Hematopoietic multipotent progenitor cell (in vitro differentiated cells): ENCODE results near the gene GAB1. TPM values are rescaled to one million over a fixed set of nuclear protein-coding genes. Genes with fewer than 3 reads are reported as not detected.
A peak's percentile ranks its signal among the peaks of the same experiment; 100 is the strongest.
"Not testable (repeated sequence)": the region's sequence is repeated elsewhere in the genome, so short reads cannot be mapped to it uniquely, and the experiment has no call there.

Experiments
- DNase-seq, 3 donors: peaks; one replicate each; pipeline ENCODE4 v3.0.0-alpha.2; 2011 to 2015; ENCODE audit warnings: low read depth in 2 of 3, low spot score in 2 of 3
- total RNA-seq: library from RNA; depleted of rRNA; stranded (reverse); fragments of >200 nt; gene quantifications from one replicate; pipeline ENCODE4 v1.2.3, GENCODE V29; 2012

The GAB1 gene
- total RNA-seq, 1 donor, result 17.0 TPM

- peak in 2 of 3 donors; percentile 45 to 60 for DNase-seq
Measured at GRCh38 chr4:143337600-143338287, 1.1 kb downstream of the GAB1 start.

GRCh38 chr4:143338313-143338712 is 1.6 kb downstream of the GAB1 start:
- no peak for DNase-seq

DNA sequence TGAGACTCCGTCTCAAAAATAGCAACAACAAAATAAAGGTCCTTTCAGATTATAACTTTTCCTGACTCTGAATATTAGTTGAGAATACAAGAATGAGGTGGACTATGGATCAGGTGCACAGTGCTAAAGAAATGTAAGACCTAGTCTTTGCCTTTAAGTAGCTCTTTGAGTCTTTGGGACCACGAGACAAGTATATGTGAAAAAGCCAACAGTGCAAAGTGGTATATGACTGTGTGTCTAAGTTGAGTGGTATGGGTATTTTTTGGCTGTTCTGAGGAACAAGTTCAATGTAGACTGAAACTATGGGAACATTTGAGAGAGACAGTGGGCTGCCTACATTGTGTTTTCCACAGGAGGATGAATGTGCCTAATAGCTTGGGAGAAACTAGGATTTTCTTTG is 2.8 kb downstream of the GAB1 start:
- DNase-seq, result no peak

DNA sequence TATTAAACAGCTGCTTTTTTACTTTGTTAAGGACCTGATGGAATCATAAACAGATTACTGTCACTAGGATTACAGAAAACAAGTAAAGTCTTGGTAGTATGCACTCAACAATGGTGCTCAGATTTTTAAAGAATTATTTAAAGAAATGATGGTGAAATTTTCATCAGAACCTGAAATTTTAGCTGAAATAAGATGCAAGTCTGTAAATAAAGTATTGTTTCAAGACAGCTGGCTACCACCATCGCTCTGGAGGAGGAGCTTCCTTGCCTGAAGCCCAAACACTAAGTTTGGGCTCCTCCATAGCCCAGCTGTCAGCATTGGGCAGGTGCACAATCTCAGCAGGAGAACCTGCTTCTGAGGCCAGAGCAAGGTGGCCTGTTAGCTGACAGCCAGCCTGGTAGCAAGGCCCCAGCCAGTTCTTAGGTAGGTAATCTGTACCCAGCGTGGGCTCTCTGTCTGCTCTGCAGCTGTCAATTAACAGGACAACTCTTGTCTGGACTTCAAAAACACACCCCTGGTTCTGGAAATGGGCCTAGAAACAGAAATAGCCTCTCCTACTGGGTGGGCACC is 4.6 kb downstream of the GAB1 start:
- DNase-seq, result no peak

GRCh38 chr4:143343276-143343831 is 6.7 kb downstream of the GAB1 start:
- no peak for DNase-seq

DNA sequence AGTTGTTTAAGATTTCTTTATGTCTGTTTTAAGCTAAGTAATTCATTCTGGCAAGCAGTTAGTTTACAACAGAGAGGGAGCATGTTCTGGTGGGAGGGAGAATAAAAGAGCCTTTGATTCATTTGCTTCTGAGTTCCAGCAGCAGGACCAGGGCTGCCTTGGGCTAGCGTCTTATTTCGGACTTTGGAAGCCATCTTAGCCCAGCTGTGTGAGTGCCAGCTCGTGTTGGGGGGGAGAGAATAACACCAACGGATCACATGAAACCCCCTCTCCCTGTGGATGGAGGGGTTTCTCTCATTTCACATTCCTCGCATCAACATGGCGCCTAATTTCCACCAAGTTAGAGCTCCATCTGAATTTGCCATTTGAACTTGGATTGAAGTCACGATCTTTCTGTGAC is 7.4 kb downstream of the GAB1 start:
- DNase-seq, result no peak

DNA sequence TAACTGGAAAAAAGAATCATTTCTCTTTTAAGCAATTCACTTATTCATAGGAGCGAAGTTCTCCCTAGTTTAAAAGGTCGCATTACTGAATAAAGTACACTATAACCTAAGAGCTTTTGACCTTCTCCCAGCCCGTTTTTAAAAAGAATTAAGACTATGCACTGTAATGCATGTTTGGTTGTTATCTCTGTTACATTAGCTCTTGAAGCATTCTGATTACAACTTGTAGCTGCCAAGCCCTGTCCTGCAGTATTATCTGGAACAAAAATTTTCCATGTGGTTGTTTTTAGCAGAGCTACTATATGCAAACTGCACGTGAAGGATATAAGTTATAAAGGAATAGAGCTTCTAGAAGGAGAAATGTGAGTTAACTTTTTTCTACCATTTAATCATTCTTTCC is 8.1 kb downstream of the GAB1 start:
- DNase-seq, result no peak

DNA sequence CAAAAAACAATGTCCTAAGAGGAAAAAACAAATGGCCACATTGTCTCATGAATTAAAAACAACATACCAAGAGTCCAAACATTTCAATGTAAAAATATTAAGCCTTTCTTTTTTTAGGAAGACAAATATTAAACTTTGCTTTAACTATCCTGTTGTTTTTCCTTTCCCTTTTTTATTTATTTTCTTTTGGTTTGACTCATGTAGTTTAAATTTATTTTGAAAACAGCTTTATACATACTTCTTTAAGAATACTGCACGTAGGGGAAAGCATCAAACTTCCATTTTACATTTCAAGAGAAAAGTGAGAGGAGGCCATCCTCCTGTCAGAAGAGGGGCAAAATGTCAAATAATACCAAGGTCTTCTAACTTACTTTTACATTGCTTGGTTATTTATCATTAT is 8.7 kb downstream of the GAB1 start:
- no peak for DNase-seq

GRCh38 chr4:143346206-143346605 is 9.5 kb downstream of the GAB1 start:
- no peak for DNase-seq

DNA sequence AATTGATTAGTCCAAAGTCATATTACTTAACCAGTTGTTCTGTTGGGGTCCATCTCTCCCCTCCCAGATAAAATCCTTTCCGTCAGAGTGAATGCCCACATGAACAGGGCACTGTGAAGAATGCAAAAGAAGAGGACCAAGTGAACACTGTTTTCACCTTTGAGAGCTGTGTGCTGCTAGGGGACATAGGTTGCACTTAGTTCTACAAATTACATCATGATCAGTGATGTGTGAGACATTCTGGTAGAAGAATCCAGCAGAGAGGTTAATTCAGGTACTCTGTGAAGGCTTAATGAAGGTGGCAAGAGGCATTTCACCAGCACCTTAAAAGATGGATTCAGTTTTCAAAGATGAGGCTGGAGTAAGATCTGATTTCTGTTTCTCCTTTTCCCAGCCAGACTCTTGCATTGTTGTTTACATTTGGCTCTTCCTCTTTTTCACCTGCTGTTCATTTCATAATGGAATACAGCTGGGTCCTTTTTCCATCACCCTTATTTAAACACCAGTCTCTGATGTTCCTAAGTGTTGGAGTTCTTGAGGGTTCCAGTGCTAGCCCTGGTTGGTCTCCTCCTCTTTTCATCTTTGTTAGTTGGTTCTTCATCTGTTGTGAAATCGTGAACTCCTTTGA is 10.9 kb downstream of the GAB1 start:
- DNase-seq, result no peak

GRCh38 chr4:143348233-143349077 is 11.8 kb downstream of the GAB1 start:
- no peak for DNase-seq

DNA sequence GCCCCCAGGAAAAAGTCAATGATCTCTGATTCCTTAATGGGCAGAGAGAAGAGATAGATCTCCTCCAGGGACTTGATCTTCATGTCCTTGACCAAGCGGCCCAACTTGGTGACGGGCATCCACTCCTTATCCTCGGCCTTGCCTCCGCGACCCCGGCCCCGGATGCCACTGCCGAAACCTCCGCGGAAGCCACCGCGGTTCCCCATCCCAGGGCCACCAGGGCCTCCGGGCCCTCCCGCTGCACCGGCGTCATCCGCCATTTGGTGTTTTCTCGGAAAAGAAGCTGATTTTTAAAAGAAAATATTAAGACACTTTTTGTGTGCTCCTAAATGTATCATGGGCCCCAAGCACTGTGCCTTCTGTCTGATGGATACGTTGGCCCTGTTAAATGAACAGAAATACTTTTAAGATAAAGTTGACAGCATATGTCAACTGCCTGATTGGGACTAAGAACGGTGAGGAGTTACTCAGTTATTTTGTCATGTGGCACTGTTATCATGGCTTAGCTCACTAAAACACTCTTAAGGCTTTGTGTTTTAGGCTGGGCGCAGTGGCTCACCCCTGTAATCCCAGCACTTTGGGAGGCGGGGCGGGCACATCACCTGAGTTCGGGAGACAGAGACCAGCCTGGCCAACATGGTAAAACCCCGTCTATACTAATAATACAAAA is 13.3 kb downstream of the GAB1 start:
- DNase-seq, result not testable (repeated sequence)

- DNase-seq, result no peak
Measured at GRCh38 chr4:143351149-143351691, 14.5 kb downstream of the GAB1 start.

GRCh38 chr4:143351774-143352451 is 15.2 kb downstream of the GAB1 start:
- no peak for DNase-seq

- DNase-seq, result no peak
Measured at GRCh38 chr4:143352720-143353119, 16.0 kb downstream of the GAB1 start.

GRCh38 chr4:143353797-143354196 is 17.1 kb downstream of the GAB1 start:
- no peak for DNase-seq

GRCh38 chr4:143354990-143355389 is 18.3 kb downstream of the GAB1 start:
- peak in 1 of 3 donors; percentile 33 for DNase-seq

DNA sequence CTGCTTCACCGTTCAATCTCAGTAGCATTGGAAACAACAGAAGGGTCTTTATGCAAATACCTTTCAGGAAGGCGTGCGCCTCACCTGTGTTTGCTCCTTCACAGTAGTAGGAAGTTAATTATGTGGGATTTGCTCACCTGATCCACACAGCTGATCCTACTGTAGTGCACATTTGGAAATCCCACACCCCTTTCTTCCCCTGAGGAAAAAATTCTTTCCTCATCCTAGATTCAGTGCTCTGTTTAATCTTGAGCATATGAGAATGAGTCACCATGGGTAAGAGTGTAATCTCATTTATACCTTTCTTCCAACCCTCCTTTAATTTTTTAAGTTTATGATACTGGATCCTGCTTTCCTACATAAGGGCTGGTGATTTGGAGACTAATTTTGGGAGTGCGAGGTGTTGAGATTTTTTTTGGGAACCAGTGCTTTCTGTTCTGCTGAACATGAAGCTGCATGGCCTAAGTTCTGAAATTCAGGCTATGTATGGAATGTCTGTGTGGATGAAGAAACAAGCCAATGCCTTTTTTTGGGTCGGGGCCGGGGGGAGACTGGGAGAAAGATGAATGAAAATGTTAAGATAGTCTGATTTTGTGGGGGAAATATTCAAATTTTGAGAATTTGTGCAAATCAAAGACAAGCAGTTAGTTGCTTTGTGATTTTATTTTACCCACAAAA is 19.0 kb downstream of the GAB1 start:
- no peak for DNase-seq

DNA sequence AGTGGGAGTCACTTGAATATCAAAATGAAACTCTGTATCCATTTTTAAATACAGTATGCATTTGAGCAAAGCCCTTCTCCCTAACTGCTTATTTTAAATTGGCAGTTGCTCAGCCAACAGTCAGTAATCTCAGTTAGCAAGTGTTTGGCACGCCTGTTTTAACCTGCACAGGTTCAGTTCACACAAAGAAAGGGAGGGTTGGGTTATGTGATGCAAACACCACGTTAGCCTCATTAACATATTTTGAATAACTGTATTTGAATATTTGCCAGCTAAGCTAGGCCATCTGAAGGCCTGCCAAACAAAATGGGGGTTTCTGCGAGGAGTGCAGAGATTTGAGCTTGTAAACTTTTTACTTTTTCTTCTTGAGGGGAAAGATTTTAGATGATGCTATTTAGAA is 19.8 kb downstream of the GAB1 start:
- no peak for DNase-seq
